B cell (primary cell): Measurements from ENCODE around the gene APOLD1. TPM values are rescaled to one million over a fixed set of nuclear protein-coding genes. Genes with fewer than 3 reads are reported as not detected.

ENCODE experiments used
- ATAC-seq: fragments of 200-7000 bp; cut with Tn5 transposase; one replicate; pipeline ENCODE4 v1.10.0; 2021; ENCODE audit warnings: low read depth, mild to moderate bottlenecking, moderate number of reproducible peaks, moderate library complexity
- CTCF ChIA-PET: fragments of 350-600 bp; sonication (Branson Sonifier 250); formaldehyde crosslinking; loops from one replicate; lab custom pipeline; 2021; ENCODE audit warnings: antibody characterized with exemption, inconsistent platforms; lab: Charles Lee
- POLR2A ChIA-PET: fragments of 350-600 bp; sonication (Branson Sonifier 250); formaldehyde crosslinking; loops from one replicate; lab custom pipeline; 2021; ENCODE audit warnings: antibody characterized with exemption; lab: Charles Lee
- DNase-seq: peaks from one replicate; pipeline ENCODE4 v3.0.0; 2013
- H2AFZ ChIP-seq: 2 replicates; pipeline ENCODE4 v1.6.1; 2012; ENCODE audit warnings: mild to moderate bottlenecking, low read depth, low read length; ENCODE audit not compliant: insufficient read depth, poor library complexity, severe bottlenecking
- H3K27ac ChIP-seq, 2 donors: 1 replicate in 1 of 2; 2 replicates in 1 of 2; pipeline ENCODE4 v1.5.1; 2012 to 2013; ENCODE audit warnings: low read length in 2 of 2, mild to moderate bottlenecking in 2 of 2, moderate library complexity in 1 of 2
- H3K27me3 ChIP-seq, 4 experiments: fragments of 200-600 bp in 1 of 4; sonication (generic) in 1 of 4; replicated peaks in 1 of 4; 1 replicate in 2 of 4; 2 replicates in 2 of 4; pipeline versions ENCODE4 v1.6.1 to v1.7.0; 2013 to 2016; ENCODE audit warnings: low read length in 3 of 4, mild to moderate bottlenecking in 2 of 4, mixed read lengths in 1 of 4, moderate library complexity in 1 of 4; ENCODE audit not compliant: insufficient read depth in 4 of 4, control insufficient read depth in 3 of 4; ENCODE audit errors: control extremely low read depth in 1 of 4
- H3K36me3 ChIP-seq, 2 experiments: replicated peaks in 1 of 2; 1 replicate in 1 of 2; 2 replicates in 1 of 2; pipeline versions ENCODE4 v1.6.1 to v1.7.1; 2013; ENCODE audit warnings: low read length in 1 of 2; ENCODE audit not compliant: insufficient read depth in 2 of 2, control insufficient read depth in 1 of 2; ENCODE audit errors: control extremely low read depth in 1 of 2, extremely low read depth in 1 of 2
- H3K4me1 ChIP-seq, 2 donors: fragments of 200-600 bp in 1 of 2; sonication (generic) in 1 of 2; 1 replicate in 1 of 2; 2 replicates in 1 of 2; pipeline versions ENCODE4 v1.5.1 to v1.6.1; 2013 to 2017; ENCODE audit warnings: low read length in 2 of 2; ENCODE audit not compliant: control insufficient read depth in 2 of 2, insufficient read depth in 2 of 2
- H3K4me2 ChIP-seq: replicated peaks from 2 replicates; pipeline ENCODE3; 2012; ENCODE audit warnings: mild to moderate bottlenecking, low read depth, low read length; ENCODE audit not compliant: poor library complexity, severe bottlenecking
- H3K4me3 ChIP-seq, 5 experiments: fragments of 200-600 bp in 1 of 5; sonication (generic) in 1 of 5; 1 replicate in 3 of 5; 2 replicates in 2 of 5; pipeline versions ENCODE4 v1.5.1 to v1.7.0; 2011 to 2016; ENCODE audit warnings: low read length in 4 of 5, mild to moderate bottlenecking in 4 of 5, low read depth in 2 of 5, control low read depth in 1 of 5, moderate library complexity in 1 of 5; ENCODE audit not compliant: insufficient read depth in 1 of 5; ENCODE audit errors: control extremely low read depth in 1 of 5, extremely low read depth in 1 of 5
- H3K79me2 ChIP-seq: fragments of 200-600 bp; sonication (generic); one replicate; pipeline ENCODE4 v1.6.0; 2016; ENCODE audit warnings: low read length; ENCODE audit not compliant: control insufficient read depth, insufficient read depth
- H3K9ac ChIP-seq: fragments of 200-600 bp; sonication (generic); 2 replicates; pipeline ENCODE4 v1.6.1; 2017; ENCODE audit warnings: mild to moderate bottlenecking, low read length, moderate library complexity
- H3K9me3 ChIP-seq, 3 donors: one replicate each; pipeline versions ENCODE4 v1.6.1 to v1.7.1; 2013; ENCODE audit warnings: low read length in 2 of 3; ENCODE audit not compliant: control insufficient read depth in 2 of 3, insufficient read depth in 1 of 3; ENCODE audit errors: control extremely low read depth in 1 of 3
- H4K20me1 ChIP-seq: 2 replicates; pipeline ENCODE4 v1.6.0; 2012; ENCODE audit warnings: mild to moderate bottlenecking, low read length; ENCODE audit not compliant: insufficient read depth, control insufficient read depth, poor library complexity, severe bottlenecking
- H3K27ac Mint-ChIP-seq: one replicate; pipeline ENCODE4 v1.8.0; 2021; ENCODE audit warnings: mixed read lengths
- H3K27me3 Mint-ChIP-seq: one replicate; pipeline ENCODE4 v1.8.0; 2021; ENCODE audit warnings: mixed read lengths
- H3K4me1 Mint-ChIP-seq: one replicate; pipeline ENCODE4 v1.8.0; 2021; ENCODE audit warnings: mixed read lengths
- H3K4me3 Mint-ChIP-seq: one replicate; pipeline ENCODE4 v1.8.0; 2021; ENCODE audit warnings: mixed read lengths
- H3K9me3 Mint-ChIP-seq: one replicate; pipeline ENCODE4 v1.8.0; 2022; ENCODE audit warnings: mixed read lengths; ENCODE audit not compliant: insufficient read depth
- CTCF ChIP-seq: fragments of 200-600 bp; IDR thresholded peaks from one replicate; pipeline ENCODE4 v1.8.0; 2022; ENCODE audit warnings: antibody characterized with exemption, mild to moderate bottlenecking
- EZH2 ChIP-seq: IDR thresholded peaks from 2 replicates; pipeline ENCODE4 v1.6.1; 2012; ENCODE audit warnings: borderline replicate concordance, low read depth, mild to moderate bottlenecking, moderate library complexity, low read length; ENCODE audit not compliant: insufficient read depth, poor library complexity, severe bottlenecking
- WGBS: methylation state at CpG from one replicate; pipeline ENCODE4 v1.1.5; 2013; ENCODE audit warnings: missing lambda C conversion rate; ENCODE audit not compliant: insufficient coverage; 5-methylcytosine and 5-hydroxymethylcytosine counted together
- intact Hi-C: fragments of 100-400 bp; cut with micrococcal nuclease; formaldehyde crosslinking; loops from one replicate; pipeline ENCODE4 v1.10.0; 2022
- polyA plus RNA-seq: library from polyadenylated mRNA; depleted of rRNA; stranded (reverse); fragments of >200 nt; gene quantifications from 2 replicates; pipeline ENCODE4 v1.2.3, GENCODE V29; 2012
- total RNA-seq, 2 donors: library from RNA; stranded (reverse); fragments of 120-200 nt in 1 of 2; gene quantifications; 1 replicate in 1 of 2; 2 replicates in 1 of 2; pipeline versions ENCODE4 v1.2.3 to v1.2.4, GENCODE V29; 2013 to 2022

Gene APOLD1
- total and polyA plus RNA-seq, 2 donors (not counting 1 experiment from before 2014, with no cell fraction given), result 1.5 to 4.7 TPM

- Histone ChIP-seq H3K36me3 (no peaks in the 10 kb centered on the region), H3K4me3 (no peak overlapping the region), H3K9me3 (no peaks in the 10 kb centered on the region), H3K9ac (no peak overlapping the region), H3K27me3 (no peaks in the 10 kb centered on the region), H3K79me2 (peaks cover 2% of the 10 kb centered on the region), H3K4me2 (no peak overlapping the region), H3K27ac (no peak overlapping the region), H2AFZ (no peak overlapping the region), H3K4me1 (no peaks in the 10 kb centered on the region), H4K20me1 (no peaks in the 10 kb centered on the region)
- DNase-seq, result no peak
- intact Hi-C loops, result no loop called here
- ATAC-seq, result no peak
- H3K9me3 Mint-ChIP-seq, result no peaks in the 10 kb centered on the region
- no peak overlapping the region for H3K4me3 Mint-ChIP-seq
- WGBS, result 87% methylated on average over 3 of the region's 5 CpGs
- TF ChIP-seq CTCF (no peak), EZH2 (no peak)
- ChIA-PET POLR2A (no interaction called here), CTCF (interaction anchor here (0.7 to 1.6 kb wide), 2 partner anchors 19 to 1412 kb away, joined by 3 to 5 read pairs; no protein-coding TSS in a partner anchor)
- no peaks in the 10 kb centered on the region for H3K27me3 Mint-ChIP-seq
- H3K4me1 Mint-ChIP-seq, result peaks cover 2% of the 10 kb centered on the region
- H3K27ac Mint-ChIP-seq, result no peak overlapping the region
Observed at GRCh38 chr12:12755923-12756322, 29.5 kb upstream of the APOLD1 start.

- no peaks in the 10 kb centered on the region for H3K4me1 ChIP-seq
- no peak overlapping the region for H3K4me3 ChIP-seq
- intact Hi-C loops, result no loop called here
- no peak overlapping the region for H3K4me2 ChIP-seq
- no peak for TF ChIP-seq CTCF
- TF ChIP-seq EZH2, result no peak
- WGBS, result 9% methylated on average over 2 of the region's 2 CpGs
- no peak overlapping the region for H2AFZ ChIP-seq
- ATAC-seq (no peak), DNase-seq (no peak)
- Mint-ChIP-seq H3K27ac (no peak overlapping the region), H3K4me3 (no peak overlapping the region), H3K27me3 (no peaks in the 10 kb centered on the region), H3K9me3 (no peaks in the 10 kb centered on the region), H3K4me1 (peaks cover 2% of the 10 kb centered on the region)
- CTCF ChIA-PET, result interaction anchor here (1.6 kb wide), 1 partner anchor 20 kb away, joined by 5 read pairs; no protein-coding TSS in a partner anchor
- no peak overlapping the region for H3K27ac ChIP-seq
- no peaks in the 10 kb centered on the region for H3K27me3 ChIP-seq
- peaks cover 3% of the 10 kb centered on the region for H3K79me2 ChIP-seq
- no peaks in the 10 kb centered on the region for H4K20me1 ChIP-seq
- POLR2A ChIA-PET, result no interaction called here
- H3K36me3 ChIP-seq, result no peaks in the 10 kb centered on the region
- H3K9ac ChIP-seq, result no peak overlapping the region
- H3K9me3 ChIP-seq, result no peaks in the 10 kb centered on the region
Observed at GRCh38 chr12:12757121-12757520, 28.3 kb upstream of the APOLD1 start.
